OCI-LY3 (cell line): ENCODE results near the gene RBM10.
A peak's percentile ranks its signal among the peaks of the same experiment; 100 is the strongest.

ENCODE experiments used
- H2AFZ ChIP-seq: fragments of 200-600, 300-600 bp; shearing (Covaris generic); 2 replicates; pipeline ENCODE4 v1.6.0; 2014; ENCODE audit warnings: antibody characterized with exemption, low read depth, low read length
- H3K27ac ChIP-seq: fragments of 200-600, 300-600 bp; sonication (generic); 2 replicates; pipeline ENCODE4 v1.5.1; 2014; ENCODE audit warnings: mild to moderate bottlenecking, low read length, moderate library complexity, mixed read lengths
- H3K27me3 ChIP-seq: fragments of 200-600, 300-600 bp; sonication (generic); 2 replicates; pipeline ENCODE4 v1.6.1; 2014; ENCODE audit warnings: low read depth, low read length, mixed read lengths
- H3K36me3 ChIP-seq: fragments of 200-600, 300-600 bp; sonication (generic); replicated peaks from 2 replicates; pipeline ENCODE3; 2014; ENCODE audit warnings: low read depth, low read length, mixed read lengths
- H3K4me1 ChIP-seq: fragments of 300-600, 200-600 bp; sonication (generic); 2 replicates; pipeline ENCODE4 v1.6.1; 2014; ENCODE audit warnings: low read length, mixed read lengths
- H3K4me2 ChIP-seq: fragments of 200-600, 300-600 bp; sonication (generic); 2 replicates; pipeline ENCODE4 v1.6.1; 2014; ENCODE audit warnings: low read length, mixed read lengths
- H3K4me3 ChIP-seq: fragments of 300-600, 200-600 bp; sonication (generic); 2 replicates; pipeline ENCODE4 v1.5.1; 2014; ENCODE audit warnings: antibody characterized with exemption, mild to moderate bottlenecking, low read length, moderate library complexity
- H3K79me2 ChIP-seq: fragments of 300-600, 200-600 bp; shearing (Covaris generic); 2 replicates; pipeline ENCODE4 v1.6.1; 2014; ENCODE audit warnings: mild to moderate bottlenecking, low read length, mixed read lengths
- H3K9ac ChIP-seq: fragments of 300-600, 200-600 bp; shearing (Covaris generic); 2 replicates; pipeline ENCODE4 v1.6.0; 2014; ENCODE audit warnings: mild to moderate bottlenecking, low read length, moderate library complexity
- H3K9me3 ChIP-seq: fragments of 200-600, 300-600 bp; shearing (Covaris generic); 2 replicates; pipeline ENCODE4 v1.6.1; 2014; ENCODE audit warnings: low read length, mixed read lengths; ENCODE audit not compliant: insufficient read depth
- H4K20me1 ChIP-seq: fragments of 200-600, 300-600 bp; sonication (generic); 2 replicates; pipeline ENCODE4 v1.6.1; 2016; ENCODE audit warnings: low read length, mixed read lengths; ENCODE audit not compliant: insufficient read depth
- EZH2phosphoT487 ChIP-seq: fragments of 200-600 bp; shearing (Covaris generic); IDR thresholded peaks from 2 replicates; pipeline ENCODE4 v1.6.1; 2018; ENCODE audit warnings: antibody characterized with exemption, mixed run types, low read depth
- TF ChIP-seq, protein P1 (sequence below): fragments of 200-600, 300-600 bp; sonication (generic); IDR thresholded peaks from 2 replicates; pipeline ENCODE4 v1.5.1; 2014; ENCODE audit warnings: antibody characterized with exemption, low read length, low read depth

Gene RBM10

DNA sequence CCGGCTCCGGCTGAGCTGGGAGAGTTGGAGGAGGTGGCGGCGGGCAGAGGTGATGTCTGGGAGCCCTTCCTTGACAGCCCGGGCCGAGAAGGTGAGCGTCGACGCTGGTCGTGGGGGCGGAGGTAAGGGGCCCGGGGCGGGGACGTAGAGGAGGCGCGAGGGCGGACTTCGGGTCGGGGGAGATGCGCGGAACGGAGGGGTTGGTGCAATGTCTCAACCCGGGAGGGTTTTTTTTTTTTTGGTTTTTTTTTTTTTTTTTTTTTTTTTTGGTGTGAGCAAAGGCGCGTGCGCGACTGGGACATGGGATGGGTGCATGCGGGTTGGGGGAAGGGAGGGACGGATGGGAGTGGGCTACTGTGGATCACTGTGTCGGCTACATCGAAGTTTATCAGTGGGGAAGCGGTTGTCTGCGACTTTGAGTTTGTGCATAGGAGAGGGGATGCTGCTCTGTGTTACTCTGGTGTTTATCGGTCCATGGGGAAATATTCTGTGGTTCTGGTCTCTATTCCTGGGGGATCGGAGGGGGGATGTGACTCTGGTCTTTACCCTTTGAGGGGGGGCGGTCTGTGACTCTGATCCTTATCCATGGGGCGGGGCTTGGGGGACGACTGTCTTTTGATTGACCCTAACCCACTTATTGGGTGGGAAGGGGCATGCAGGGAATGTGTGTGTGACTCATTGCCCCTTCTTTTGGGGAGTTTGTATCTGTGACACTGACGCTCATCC, 537 bp downstream of the RBM10 start:
- no peak for TF ChIP-seq EZH2phosphoT487
- TF ChIP-seq, protein P1, sequence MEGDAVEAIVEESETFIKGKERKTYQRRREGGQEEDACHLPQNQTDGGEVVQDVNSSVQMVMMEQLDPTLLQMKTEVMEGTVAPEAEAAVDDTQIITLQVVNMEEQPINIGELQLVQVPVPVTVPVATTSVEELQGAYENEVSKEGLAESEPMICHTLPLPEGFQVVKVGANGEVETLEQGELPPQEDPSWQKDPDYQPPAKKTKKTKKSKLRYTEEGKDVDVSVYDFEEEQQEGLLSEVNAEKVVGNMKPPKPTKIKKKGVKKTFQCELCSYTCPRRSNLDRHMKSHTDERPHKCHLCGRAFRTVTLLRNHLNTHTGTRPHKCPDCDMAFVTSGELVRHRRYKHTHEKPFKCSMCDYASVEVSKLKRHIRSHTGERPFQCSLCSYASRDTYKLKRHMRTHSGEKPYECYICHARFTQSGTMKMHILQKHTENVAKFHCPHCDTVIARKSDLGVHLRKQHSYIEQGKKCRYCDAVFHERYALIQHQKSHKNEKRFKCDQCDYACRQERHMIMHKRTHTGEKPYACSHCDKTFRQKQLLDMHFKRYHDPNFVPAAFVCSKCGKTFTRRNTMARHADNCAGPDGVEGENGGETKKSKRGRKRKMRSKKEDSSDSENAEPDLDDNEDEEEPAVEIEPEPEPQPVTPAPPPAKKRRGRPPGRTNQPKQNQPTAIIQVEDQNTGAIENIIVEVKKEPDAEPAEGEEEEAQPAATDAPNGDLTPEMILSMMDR = no peak
- peaks cover 34% of the 10 kb centered on the region for H4K20me1 ChIP-seq

DNA sequence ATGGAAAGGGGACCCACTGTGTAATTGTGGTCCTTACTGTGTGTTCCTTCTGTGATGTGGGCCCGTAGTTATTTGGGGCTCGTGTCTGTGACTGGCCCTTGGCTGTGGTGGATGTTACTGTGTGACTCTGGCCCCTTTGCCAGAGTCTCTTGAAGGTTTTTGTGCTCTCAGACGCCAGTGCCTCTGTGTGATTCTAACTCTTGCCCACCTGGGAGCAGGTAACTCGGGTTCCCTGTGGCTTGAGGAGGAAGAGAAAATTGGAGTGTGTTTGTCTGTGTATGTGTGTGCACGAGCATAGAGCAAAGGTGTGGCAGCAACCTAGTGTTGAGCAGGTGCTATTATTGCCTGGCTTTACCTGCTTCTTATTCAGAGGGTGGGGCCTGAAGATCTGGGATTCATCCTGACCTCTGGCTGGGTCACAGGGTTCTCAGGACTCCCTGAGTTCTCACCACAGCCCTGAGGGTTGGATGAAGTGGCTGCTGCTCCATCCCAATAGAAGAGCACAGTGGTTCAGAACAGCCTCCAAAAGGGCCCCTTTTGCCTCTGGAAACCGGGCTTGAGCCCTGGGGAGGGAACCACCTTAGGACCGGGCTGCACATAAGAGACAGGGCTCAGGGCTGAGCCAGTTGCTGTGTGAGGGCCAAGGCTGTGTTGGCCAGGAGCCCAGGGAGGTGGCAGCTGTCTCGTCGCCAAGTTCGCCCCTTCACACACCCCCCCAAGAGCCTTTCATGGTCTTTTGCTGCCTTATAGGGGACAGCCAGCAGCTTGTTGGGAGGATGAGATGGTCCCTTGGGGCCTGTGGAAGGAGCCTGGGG, 1.3 kb downstream of the RBM10 start:
- Histone ChIP-seq H3K9ac (peak overlapping the region; percentile 100), H3K79me2 (peaks cover 80% of the 10 kb centered on the region), H3K27ac (peak overlapping the region; percentile 98; the same call in 1 of the 2 replicates), H2AFZ (no peak overlapping the region), H3K4me3 (peak overlapping the region; percentile 98), H3K4me2 (peak overlapping the region; percentile 89), H3K9me3 (no peaks in the 10 kb centered on the region), H4K20me1 (peaks cover 35% of the 10 kb centered on the region), H3K27me3 (no peaks in the 10 kb centered on the region), H3K36me3 (peaks cover 28% of the 10 kb centered on the region), H3K4me1 (peaks cover 19% of the 10 kb centered on the region)
- TF ChIP-seq, protein P1 = no peak

More for the DNA sequence above, 537 bp downstream of the RBM10 start:
- peak overlapping the region; percentile 98 for H3K4me3 ChIP-seq
- H3K9ac ChIP-seq = peak overlapping the region; percentile 100
- H3K36me3 ChIP-seq = peaks cover 26% of the 10 kb centered on the region
- H3K9me3 ChIP-seq = no peaks in the 10 kb centered on the region
- peaks cover 72% of the 10 kb centered on the region for H3K79me2 ChIP-seq
- H3K27me3 ChIP-seq = no peaks in the 10 kb centered on the region
- peak overlapping the region; percentile 89 for H3K4me2 ChIP-seq
- H3K27ac ChIP-seq = peak overlapping the region; percentile 98
- peaks cover 19% of the 10 kb centered on the region for H3K4me1 ChIP-seq
- no peak overlapping the region; the same call in 1 of the 2 replicates for H2AFZ ChIP-seq

DNA sequence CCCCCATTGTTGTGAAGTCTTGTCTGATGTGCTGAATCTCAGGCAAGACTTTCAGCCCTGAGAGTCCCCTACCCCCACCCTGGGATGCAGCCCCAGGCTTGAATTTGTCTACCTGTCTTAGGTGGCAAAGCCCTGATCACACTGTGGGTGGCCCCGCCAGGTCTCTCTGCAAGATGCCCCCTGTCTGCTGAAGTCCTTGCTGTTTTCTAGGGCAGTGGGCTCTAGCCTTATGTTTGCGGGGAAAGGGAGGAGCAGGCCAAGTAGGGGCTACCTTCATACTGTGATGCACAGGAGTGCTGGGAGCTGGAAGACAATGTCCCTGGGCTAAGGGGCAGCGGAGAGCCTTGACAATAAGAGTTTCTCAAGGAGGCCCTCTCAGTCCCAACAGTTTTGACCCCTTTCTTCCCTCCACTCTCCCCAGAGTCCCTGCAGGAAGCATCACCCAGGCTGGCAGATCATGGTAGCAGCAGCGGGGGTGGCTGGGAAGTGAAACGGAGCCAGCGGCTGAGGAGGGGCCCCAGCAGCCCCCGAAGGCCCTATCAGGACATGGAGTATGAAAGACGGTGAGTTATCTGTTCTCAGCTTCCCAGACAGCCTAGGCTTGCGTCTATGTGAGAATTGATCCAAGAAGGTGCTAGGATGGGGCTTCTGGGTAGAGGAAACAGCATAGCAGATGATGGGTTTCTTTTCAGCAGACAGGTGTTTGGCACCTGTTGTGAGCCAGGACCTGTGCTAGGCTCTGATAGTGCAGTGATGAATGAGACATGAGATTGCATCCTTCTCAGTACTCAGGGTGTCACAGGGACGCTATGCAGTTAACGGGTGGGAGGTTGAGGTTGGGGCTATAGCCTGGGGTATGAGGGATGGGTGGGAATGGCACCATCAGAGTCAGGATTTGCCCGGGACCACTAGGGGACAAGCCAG, 2.2 kb downstream of the RBM10 start:
- no peak for TF ChIP-seq EZH2phosphoT487
- TF ChIP-seq, protein P1 = no peak
- H2AFZ ChIP-seq = no peak overlapping the region
- peaks cover 19% of the 10 kb centered on the region for H3K4me1 ChIP-seq
- peak overlapping the region; percentile 89 for H3K4me2 ChIP-seq
- no peaks in the 10 kb centered on the region for H3K9me3 ChIP-seq
- peaks cover 28% of the 10 kb centered on the region for H3K36me3 ChIP-seq
- H3K27me3 ChIP-seq = no peaks in the 10 kb centered on the region
- H3K9ac ChIP-seq = peak overlapping the region; percentile 100; the same call in 1 of the 2 replicates
- peak overlapping the region; percentile 98 for H3K4me3 ChIP-seq
- peaks cover 89% of the 10 kb centered on the region for H3K79me2 ChIP-seq
- H3K27ac ChIP-seq = no peak overlapping the region
- peaks cover 38% of the 10 kb centered on the region for H4K20me1 ChIP-seq
